Lower leg skin (tissue), 4 donors: ENCODE results near the gene ST8SIA6. TPM values are rescaled to one million over a fixed set of nuclear protein-coding genes. Genes with fewer than 3 reads are reported as not detected.
"Not testable (repeated sequence)": the region's sequence is repeated elsewhere in the genome, so short reads cannot be mapped to it uniquely, and the experiment has no call there.

Experiments used
- DNase-seq, 2 donors: peaks; one replicate each; pipeline ENCODE4 v3.0.0-alpha.2; 2019; ENCODE audit warnings: low spot score in 2 of 2
- H3K4me3 ChIP-seq: fragments of 200-600 bp; sonication (generic); 2 replicates; pipeline ENCODE4 v1.5.1; 2017; ENCODE audit warnings: mild to moderate bottlenecking, low read depth; ENCODE audit not compliant: poor library complexity, severe bottlenecking
- CTCF ChIP-seq, 3 donors: fragments of 450-650 bp; IDR thresholded peaks; one replicate each; pipeline ENCODE4 v1.5.1; 2016; ENCODE audit warnings: antibody characterized with exemption in 3 of 3, mild to moderate bottlenecking in 3 of 3, moderate library complexity in 2 of 3
- POLR2A ChIP-seq, 2 donors: fragments of 450-650 bp; IDR thresholded peaks; one replicate each; pipeline ENCODE4 v1.6.1; 2016 to 2017; ENCODE audit warnings: antibody characterized with exemption in 2 of 2, mild to moderate bottlenecking in 1 of 2, moderate library complexity in 1 of 2
- WGBS, 2 donors: methylation state at CpG; one replicate each; pipeline ENCODE4 v1.1.5; 2018; 5-methylcytosine and 5-hydroxymethylcytosine counted together
- intact Hi-C: fragments of 100-400 bp; cut with DNase I; formaldehyde crosslinking; loops from one replicate; pipeline ENCODE4 v1.15.0; 2023; ENCODE audit warnings: low total_unique reads
- total RNA-seq, 4 donors: library from RNA; depleted of rRNA; stranded (reverse); fragments of >200 nt; gene quantifications; one replicate each; pipeline ENCODE4 v1.1.0, GENCODE V29; 2016

Gene ST8SIA6
- total RNA-seq, 4 donors from 2014 or later = 0.34 to 2.8 (median 1.5) TPM

GRCh38 chr10:17406036-17406834 is 48.2 kb downstream of the ST8SIA6 start:
- H3K4me3 ChIP-seq = no peak overlapping the region
- no peak for DNase-seq
- 73 to 75% methylated on average over 7 of the region's 7 CpGs for WGBS, 2 donors
- intact Hi-C loops = no loop called here
- TF ChIP-seq POLR2A (IDR thresholded peaks at IDR 0.05) (no peak), CTCF (IDR thresholded peaks at IDR 0.05) (no peak)

- no peak overlapping the region for H3K4me3 ChIP-seq
- no peak for DNase-seq
- TF ChIP-seq POLR2A (IDR thresholded peaks at IDR 0.05) (no peak), CTCF (IDR thresholded peaks at IDR 0.05) (no peak)
- intact Hi-C loops = no loop called here
- 69 to 81% methylated on average over 4 of the region's 4 CpGs for WGBS, 2 donors
Measured at GRCh38 chr10:17403161-17403560, 51.2 kb downstream of the ST8SIA6 start.

GRCh38 chr10:17402040-17402439 is 52.4 kb downstream of the ST8SIA6 start:
- H3K4me3 ChIP-seq, intact Hi-C loops, DNase-seq: not testable (repeated sequence)
- WGBS, 2 donors = 97 to 100% methylated on average over 2 of the region's 2 CpGs

- no peak for DNase-seq
- intact Hi-C loops = no loop called here
- 95 to 98% methylated on average over 3 of the region's 3 CpGs for WGBS, 2 donors
- H3K4me3 ChIP-seq = no peak overlapping the region
- TF ChIP-seq POLR2A (IDR thresholded peaks at IDR 0.05) (no peak), CTCF (IDR thresholded peaks at IDR 0.05) (no peak)
Measured at GRCh38 chr10:17396004-17396403, 58.4 kb downstream of the ST8SIA6 start.

- intact Hi-C loops = no loop called here
- no peak for DNase-seq
- TF ChIP-seq CTCF (IDR thresholded peaks at IDR 0.05) (no peak), POLR2A (IDR thresholded peaks at IDR 0.05) (no peak)
- WGBS, 2 donors = 45 to 47% methylated on average over 6 of the region's 6 CpGs
- no peak overlapping the region for H3K4me3 ChIP-seq
Measured at GRCh38 chr10:17394854-17395253, 59.5 kb downstream of the ST8SIA6 start.

GRCh38 chr10:17387861-17388503 is 66.4 kb downstream of the ST8SIA6 start:
- intact Hi-C loops = no loop called here
- no peak for TF ChIP-seq CTCF (IDR thresholded peaks at IDR 0.05)
- TF ChIP-seq POLR2A (IDR thresholded peaks at IDR 0.05) = no peak
- DNase-seq = no peak
- no peak overlapping the region for H3K4me3 ChIP-seq
- 25 to 41% methylated on average over 6 of the region's 6 CpGs for WGBS, 2 donors
